ENCODE measurements around the gene SCGB1C2.

SCGB1C2 gene

DNA sequence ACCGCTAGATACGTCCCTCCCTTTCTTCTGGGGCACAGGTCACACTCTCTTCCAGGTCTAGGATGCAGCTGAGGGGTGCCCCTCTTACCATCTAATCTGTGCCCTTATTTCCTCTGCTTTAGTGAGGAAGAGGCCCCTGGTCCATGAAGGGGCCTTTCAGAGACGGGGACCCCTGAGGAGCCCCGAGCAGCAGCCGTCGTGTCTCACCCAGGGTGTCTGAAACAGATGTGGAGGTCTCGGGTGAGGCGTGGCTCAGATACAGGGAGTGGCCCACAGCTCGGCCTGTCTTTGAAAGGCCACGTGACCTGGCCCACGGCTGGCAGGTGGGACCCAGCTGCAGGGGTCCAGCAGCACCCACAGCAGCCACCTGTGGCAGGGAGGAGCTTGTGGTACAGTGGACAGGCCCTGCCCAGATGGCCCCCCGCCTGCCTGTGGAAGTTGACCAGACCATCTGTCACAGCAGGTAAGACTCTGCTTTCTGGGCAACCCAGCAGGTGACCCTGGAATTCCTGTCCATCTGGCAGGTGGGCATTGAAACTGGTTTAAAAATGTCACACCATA is 15.6 kb downstream of the SCGB1C2 start:
- TF ChIP-seq, protein P1, sequence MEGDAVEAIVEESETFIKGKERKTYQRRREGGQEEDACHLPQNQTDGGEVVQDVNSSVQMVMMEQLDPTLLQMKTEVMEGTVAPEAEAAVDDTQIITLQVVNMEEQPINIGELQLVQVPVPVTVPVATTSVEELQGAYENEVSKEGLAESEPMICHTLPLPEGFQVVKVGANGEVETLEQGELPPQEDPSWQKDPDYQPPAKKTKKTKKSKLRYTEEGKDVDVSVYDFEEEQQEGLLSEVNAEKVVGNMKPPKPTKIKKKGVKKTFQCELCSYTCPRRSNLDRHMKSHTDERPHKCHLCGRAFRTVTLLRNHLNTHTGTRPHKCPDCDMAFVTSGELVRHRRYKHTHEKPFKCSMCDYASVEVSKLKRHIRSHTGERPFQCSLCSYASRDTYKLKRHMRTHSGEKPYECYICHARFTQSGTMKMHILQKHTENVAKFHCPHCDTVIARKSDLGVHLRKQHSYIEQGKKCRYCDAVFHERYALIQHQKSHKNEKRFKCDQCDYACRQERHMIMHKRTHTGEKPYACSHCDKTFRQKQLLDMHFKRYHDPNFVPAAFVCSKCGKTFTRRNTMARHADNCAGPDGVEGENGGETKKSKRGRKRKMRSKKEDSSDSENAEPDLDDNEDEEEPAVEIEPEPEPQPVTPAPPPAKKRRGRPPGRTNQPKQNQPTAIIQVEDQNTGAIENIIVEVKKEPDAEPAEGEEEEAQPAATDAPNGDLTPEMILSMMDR (IDR thresholded peaks at IDR 0.05; ENCODE audit: low read depth, low read length): no peak
- DNase-seq (ENCODE audit: extremely low read depth, low read depth): no peak

DNA sequence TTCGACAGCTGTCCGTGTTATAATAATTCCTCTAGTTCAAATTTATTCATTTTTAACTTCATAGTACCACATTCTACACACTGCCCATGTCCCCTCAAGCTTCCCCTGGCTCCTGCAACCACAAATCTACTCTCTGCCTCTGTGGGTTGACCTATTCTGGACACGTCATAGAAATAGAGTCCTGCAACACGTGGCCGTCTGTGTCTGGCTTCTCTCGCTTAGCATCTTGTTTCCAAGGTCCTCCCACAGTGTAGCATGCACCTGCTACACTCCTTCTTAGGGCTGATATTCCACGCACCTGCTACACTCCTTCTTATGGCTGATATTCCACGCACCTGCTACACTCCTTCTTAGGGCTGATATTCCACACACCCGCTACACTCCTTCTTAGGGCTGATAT is 16.5 kb downstream of the SCGB1C2 start:
- TF ChIP-seq, protein P1 (IDR thresholded peaks at IDR 0.05; ENCODE audit: low read depth, low read length): no peak
- DNase-seq (ENCODE audit: extremely low read depth, low read depth): no peak

DNA sequence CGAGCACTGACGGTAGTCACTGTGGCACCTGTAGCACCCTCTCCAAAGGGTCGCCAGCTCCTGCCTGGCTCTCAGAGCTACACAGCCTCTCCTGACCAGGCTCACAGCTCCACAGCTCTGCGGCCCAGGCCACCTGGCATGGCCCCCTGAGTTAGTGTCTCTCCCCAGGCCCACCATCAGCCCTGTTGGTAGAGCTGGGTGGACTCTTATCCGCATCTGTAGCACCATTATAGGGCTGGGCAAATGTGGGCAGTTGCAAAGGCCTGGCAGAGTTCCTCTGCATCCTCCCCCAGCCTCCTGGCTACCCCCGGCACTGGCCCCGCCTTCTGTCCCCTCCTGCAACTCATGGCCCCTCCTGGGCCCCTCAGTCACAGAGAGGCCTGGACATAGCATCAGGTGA is 18.2 kb downstream of the SCGB1C2 start:
- DNase-seq (ENCODE audit: extremely low read depth, low read depth): no peak

DNA sequence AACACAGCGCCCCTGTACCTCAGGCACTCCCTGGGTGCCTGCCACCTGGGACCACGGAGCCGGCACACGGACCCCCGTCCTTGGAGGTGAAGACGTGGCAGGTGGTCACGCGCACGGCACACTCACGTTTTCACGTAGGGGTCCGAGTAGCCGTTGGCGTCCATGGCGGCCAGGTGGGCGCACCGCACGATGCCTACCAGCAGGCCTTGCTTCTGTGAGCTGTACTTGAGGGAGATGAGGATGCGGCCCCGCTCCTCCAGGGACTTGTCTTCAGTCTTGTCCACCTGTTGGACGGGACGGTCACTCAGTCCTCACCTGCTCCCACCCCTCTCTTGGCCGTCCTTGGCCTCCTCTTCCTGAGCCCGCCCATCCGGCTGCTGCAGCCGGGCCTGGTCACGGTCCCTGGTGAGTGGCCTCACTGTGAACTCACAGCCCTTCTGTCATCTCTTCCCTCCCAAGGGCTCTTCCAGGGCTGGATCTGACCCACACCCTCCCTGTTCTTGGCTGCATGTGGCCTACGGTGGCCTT is 18.8 kb downstream of the SCGB1C2 start:
- TF ChIP-seq, protein P1 (IDR thresholded peaks at IDR 0.05; ENCODE audit: low read depth, low read length): no peak
- no peak for DNase-seq (ENCODE audit: extremely low read depth, low read depth)

More for the DNA sequence above, 18.2 kb downstream of the SCGB1C2 start:
- TF ChIP-seq, protein P1 (IDR thresholded peaks at IDR 0.05; ENCODE audit: low read depth, low read length): no peak

DNA sequence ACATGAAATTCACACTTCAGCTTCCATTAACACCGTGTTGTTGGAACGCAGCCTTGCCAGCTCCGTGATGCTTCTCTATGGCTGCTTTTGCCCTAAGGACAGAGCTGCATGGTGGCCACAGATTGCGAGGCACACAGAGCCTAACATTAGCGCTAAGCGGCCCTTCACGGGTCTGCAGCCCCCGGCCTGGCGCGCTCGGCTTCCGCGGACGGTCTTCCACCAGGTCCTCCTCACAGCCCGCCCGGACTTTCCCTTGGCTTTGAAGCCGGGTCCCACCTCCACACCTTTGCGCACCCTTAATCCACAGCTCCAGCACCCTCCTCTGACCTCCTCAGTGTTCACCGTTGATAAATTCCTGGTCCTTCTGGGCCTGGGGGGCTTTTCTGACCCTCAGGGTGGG is 19.6 kb downstream of the SCGB1C2 start:
- TF ChIP-seq, protein P1 (IDR thresholded peaks at IDR 0.05; ENCODE audit: low read depth, low read length): no peak
- no peak for DNase-seq (ENCODE audit: extremely low read depth, low read depth)

DNA sequence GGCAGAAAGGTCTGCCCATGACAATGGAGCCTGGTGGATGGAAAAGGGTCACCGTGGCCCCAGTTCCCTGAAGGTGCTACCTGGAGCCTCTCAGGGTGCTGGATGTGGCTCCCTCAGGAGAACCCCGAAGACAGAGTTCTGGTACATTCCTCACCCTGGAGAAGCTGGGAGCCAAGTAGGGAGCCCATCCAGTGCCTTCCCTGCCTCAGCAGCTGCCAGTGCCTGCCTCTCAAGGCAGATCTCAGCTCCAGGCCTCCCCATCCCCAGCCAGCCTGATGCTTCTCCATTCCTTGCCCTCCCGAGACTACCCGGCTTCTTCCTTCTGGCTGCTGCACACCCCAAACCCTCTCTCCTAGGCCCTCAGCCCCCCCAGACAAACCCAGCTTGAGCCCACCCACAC is 20.5 kb downstream of the SCGB1C2 start:
- TF ChIP-seq, protein P1 (IDR thresholded peaks at IDR 0.05; ENCODE audit: low read depth, low read length): no peak
- DNase-seq (ENCODE audit: extremely low read depth, low read depth): no peak

DNA sequence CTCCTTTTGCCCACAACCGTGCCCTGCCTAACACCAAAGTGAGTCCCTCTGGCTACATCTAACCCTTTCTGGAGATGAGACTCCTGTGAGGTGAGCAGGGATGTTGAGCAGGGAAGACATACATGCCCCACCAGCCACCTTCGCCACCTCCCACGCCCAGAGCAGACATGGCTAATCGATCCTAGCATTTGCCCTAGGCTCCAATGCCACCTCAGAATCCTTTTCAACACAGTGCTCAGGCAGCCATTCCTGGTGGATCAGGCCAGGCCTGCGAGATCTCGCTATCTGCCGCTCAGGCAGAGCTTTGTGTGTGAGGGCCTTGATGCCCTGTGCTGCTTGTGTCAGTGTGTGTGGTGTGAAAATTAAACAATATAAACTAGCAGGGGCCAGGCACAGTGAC is 21.0 kb downstream of the SCGB1C2 start:
- TF ChIP-seq, protein P1 (IDR thresholded peaks at IDR 0.05; ENCODE audit: low read depth, low read length): no peak
- DNase-seq (ENCODE audit: extremely low read depth, low read depth): no peak

All from AG09319 (cell line).